Naive B cell (primary cell): ENCODE results near the gene ATXN2L. TPM values are rescaled to one million over a fixed set of nuclear protein-coding genes. Genes with fewer than 3 reads are reported as not detected.

ENCODE experiments used
- ATAC-seq, 2 donors: fragments of 150-1000 bp; cut with Tn5 transposase; 2 replicates each; pipeline ENCODE4 v1.10.0; 2021; ENCODE audit warnings: low read depth in 2 of 2, mild to moderate bottlenecking in 2 of 2, moderate library complexity in 2 of 2
- DNase-seq: peaks from one replicate; pipeline ENCODE4 v3.0.0; 2022
- H3K27ac Mint-ChIP-seq, 6 donors: one replicate each; pipeline ENCODE4 v1.8.0; 2020 to 2022; ENCODE audit warnings: mild to moderate bottlenecking in 6 of 6, mixed read lengths in 6 of 6, moderate library complexity in 5 of 6, inconsistent platforms in 2 of 6
- H3K27me3 Mint-ChIP-seq, 3 donors: one replicate each; pipeline ENCODE4 v1.8.0; 2021 to 2022; ENCODE audit warnings: mixed read lengths in 3 of 3, mild to moderate bottlenecking in 1 of 3
- H3K36me3 Mint-ChIP-seq, 2 donors: one replicate each; pipeline ENCODE4 v1.8.0; 2020 to 2022; ENCODE audit warnings: mixed read lengths in 2 of 2, inconsistent platforms in 1 of 2, mild to moderate bottlenecking in 1 of 2
- H3K4me1 Mint-ChIP-seq, 3 donors: one replicate each; pipeline ENCODE4 v1.8.0; 2020 to 2022; ENCODE audit warnings: mixed read lengths in 3 of 3, inconsistent platforms in 1 of 3, mild to moderate bottlenecking in 1 of 3, moderate library complexity in 1 of 3
- H3K4me3 Mint-ChIP-seq, 8 donors: one replicate each; pipeline ENCODE4 v1.8.0; 2020 to 2022; ENCODE audit warnings: mild to moderate bottlenecking in 8 of 8, mixed read lengths in 8 of 8, moderate library complexity in 8 of 8, inconsistent platforms in 2 of 8
- H3K9me3 Mint-ChIP-seq, 7 donors: one replicate each; pipeline ENCODE4 v1.8.0; 2020 to 2022; ENCODE audit warnings: mixed read lengths in 7 of 7, mild to moderate bottlenecking in 5 of 7, inconsistent platforms in 2 of 7, moderate library complexity in 1 of 7
- polyA plus RNA-seq, 6 donors: library from polyadenylated mRNA; unstranded; fragments of 300-500 nt; fragmentation: Illumina TruSeq; gene quantifications; one replicate each; pipeline ENCODE4 v1.2.3, GENCODE V29; 2021; ENCODE audit warnings: low read depth in 6 of 6

The ATXN2L gene
- polyA plus RNA-seq, 6 donors from 2014 or later: 3.6 to 38.2 (median 20.0) TPM

DNA sequence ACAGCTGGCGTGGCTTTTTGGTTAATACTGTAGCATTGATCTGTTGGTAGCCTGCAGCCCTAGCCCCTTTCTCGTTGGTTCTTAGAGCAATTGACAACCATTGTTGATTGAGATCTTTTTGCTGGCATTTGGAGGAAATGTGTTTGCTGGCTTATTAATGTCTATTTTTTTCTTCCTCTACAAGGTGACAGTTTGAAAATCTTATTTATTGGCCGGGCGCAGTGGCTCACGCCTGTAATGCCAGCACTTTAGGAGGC lies 1.8 kb downstream of the ATXN2L start:
- H3K9me3 Mint-ChIP-seq: no peaks in the 10 kb centered on the region
- peak overlapping the region; percentile 98 to 100 (median 99) for H3K27ac Mint-ChIP-seq
- ATAC-seq (no peak), DNase-seq (no peak)
- peaks cover 9 to 14% of the 10 kb centered on the region in 2 donors for H3K36me3 Mint-ChIP-seq
- H3K27me3 Mint-ChIP-seq: no peaks in the 10 kb centered on the region
- peak overlapping the region; percentile 97 to 100 (median 98) for H3K4me3 Mint-ChIP-seq
- H3K4me1 Mint-ChIP-seq: peaks cover 26 to 44% (median 36%) of the 10 kb centered on the region in 3 donors

DNA sequence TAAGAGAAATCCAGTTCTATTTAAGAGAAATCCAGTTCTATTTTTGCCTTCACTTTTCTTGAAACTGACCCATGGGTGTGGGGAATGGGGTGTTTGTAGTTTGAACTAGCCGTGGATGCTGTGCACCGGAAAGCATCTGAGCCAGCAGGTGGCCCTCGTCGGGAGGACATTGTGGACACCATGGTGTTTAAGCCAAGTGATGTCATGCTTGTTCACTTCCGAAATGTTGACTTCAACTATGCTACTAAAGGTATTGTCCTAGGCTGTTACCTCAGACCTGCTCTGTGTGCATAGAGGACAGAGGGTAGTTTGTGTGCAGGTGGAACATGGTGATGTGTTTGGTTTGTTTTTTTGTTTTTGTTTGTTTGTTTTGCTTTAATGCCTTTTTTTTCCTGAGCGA lies 3.3 kb downstream of the ATXN2L start:
- H3K36me3 Mint-ChIP-seq: peaks cover 9 to 14% of the 10 kb centered on the region in 2 donors
- peaks cover 22 to 44% (median 36%) of the 10 kb centered on the region in 3 donors for H3K4me1 Mint-ChIP-seq
- no peak for DNase-seq
- no peaks in the 10 kb centered on the region for H3K27me3 Mint-ChIP-seq
- H3K9me3 Mint-ChIP-seq: no peaks in the 10 kb centered on the region
- no peak for ATAC-seq
- H3K4me3 Mint-ChIP-seq: peak overlapping the region in 7 of 8 donors; percentile 2 to 100 (median 54)
- H3K27ac Mint-ChIP-seq: peak overlapping the region in 3 of 6 donors; percentile 10 to 76 (median 66)

DNA sequence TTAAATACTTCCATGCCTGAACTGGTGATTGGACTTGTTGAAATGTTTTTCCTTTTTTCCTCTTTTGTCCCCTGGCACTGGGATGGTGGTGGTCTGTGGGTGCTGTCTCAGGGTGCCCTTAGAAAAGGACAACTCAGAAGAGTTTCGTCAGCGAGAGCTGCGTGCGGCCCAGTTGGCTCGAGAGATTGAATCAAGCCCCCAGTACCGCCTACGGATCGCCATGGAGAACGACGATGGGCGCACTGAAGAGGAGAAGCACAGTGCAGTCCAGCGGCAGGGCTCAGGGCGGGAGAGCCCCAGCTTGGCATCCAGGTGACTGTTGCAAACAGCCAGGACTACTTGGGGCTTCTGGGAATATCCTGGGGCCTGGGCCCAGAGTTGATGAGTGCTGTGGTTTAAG lies 6.9 kb downstream of the ATXN2L start:
- no peaks in the 10 kb centered on the region for H3K27me3 Mint-ChIP-seq
- H3K4me1 Mint-ChIP-seq: peaks cover 20 to 37% (median 25%) of the 10 kb centered on the region in 3 donors
- H3K4me3 Mint-ChIP-seq: peak overlapping the region in 1 of 8 donors; percentile 18
- DNase-seq (no peak), ATAC-seq (no peak)
- peaks cover 28 to 33% of the 10 kb centered on the region in 2 donors for H3K36me3 Mint-ChIP-seq
- H3K27ac Mint-ChIP-seq: no peak overlapping the region
- no peaks in the 10 kb centered on the region for H3K9me3 Mint-ChIP-seq

DNA sequence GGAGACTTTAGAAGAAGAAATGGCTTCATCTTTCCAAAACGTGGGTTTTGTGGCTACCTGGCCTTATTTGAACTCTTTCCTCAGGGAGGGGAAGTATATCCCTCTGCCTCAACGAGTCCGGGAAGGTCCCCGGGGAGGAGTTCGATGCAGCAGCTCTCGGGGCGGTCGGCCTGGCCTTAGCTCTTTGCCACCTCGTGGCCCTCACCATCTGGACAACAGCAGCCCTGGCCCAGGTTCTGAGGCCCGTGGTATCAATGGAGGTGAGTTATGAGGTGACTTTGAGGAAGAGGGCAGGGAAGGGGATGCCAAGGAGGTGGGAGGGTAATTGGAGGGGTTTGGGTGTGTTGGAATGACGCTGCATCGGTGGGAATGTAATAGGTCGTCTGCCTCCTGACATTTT lies 7.7 kb downstream of the ATXN2L start:
- Mint-ChIP-seq H3K4me1 (peaks cover 12 to 29% (median 21%) of the 10 kb centered on the region in 3 donors), H3K27me3 (no peaks in the 10 kb centered on the region), H3K36me3 (peaks cover 28 to 40% of the 10 kb centered on the region in 2 donors), H3K27ac (peak overlapping the region in 1 of 6 donors; percentile 55), H3K4me3 (no peak overlapping the region), H3K9me3 (no peaks in the 10 kb centered on the region)
- ATAC-seq (no peak), DNase-seq (no peak)

DNA sequence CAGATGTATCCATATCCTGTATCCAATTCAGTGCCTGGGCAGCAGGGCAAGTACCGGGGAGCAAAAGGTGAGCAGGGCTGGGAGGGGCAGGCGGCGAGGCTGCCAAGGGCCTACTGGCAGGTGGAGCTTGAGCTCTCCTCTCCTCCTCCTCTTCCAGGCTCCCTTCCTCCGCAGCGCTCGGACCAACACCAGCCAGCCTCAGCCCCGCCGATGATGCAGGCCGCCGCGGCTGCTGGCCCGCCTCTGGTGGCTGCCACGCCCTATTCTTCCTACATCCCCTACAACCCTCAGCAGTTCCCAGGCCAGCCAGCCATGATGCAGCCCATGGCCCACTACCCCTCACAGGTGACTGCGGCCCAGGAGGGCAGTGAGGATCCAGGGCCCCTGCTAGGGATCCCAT lies 11.6 kb downstream of the ATXN2L start:
- Mint-ChIP-seq H3K4me1 (peaks cover 0 to 18% (median 11%) of the 10 kb centered on the region in 3 donors), H3K4me3 (no peak overlapping the region), H3K27ac (no peak overlapping the region), H3K27me3 (no peaks in the 10 kb centered on the region), H3K36me3 (peaks cover 22 to 42% of the 10 kb centered on the region in 2 donors), H3K9me3 (no peaks in the 10 kb centered on the region)
- DNase-seq: no peak
- no peak for ATAC-seq

DNA sequence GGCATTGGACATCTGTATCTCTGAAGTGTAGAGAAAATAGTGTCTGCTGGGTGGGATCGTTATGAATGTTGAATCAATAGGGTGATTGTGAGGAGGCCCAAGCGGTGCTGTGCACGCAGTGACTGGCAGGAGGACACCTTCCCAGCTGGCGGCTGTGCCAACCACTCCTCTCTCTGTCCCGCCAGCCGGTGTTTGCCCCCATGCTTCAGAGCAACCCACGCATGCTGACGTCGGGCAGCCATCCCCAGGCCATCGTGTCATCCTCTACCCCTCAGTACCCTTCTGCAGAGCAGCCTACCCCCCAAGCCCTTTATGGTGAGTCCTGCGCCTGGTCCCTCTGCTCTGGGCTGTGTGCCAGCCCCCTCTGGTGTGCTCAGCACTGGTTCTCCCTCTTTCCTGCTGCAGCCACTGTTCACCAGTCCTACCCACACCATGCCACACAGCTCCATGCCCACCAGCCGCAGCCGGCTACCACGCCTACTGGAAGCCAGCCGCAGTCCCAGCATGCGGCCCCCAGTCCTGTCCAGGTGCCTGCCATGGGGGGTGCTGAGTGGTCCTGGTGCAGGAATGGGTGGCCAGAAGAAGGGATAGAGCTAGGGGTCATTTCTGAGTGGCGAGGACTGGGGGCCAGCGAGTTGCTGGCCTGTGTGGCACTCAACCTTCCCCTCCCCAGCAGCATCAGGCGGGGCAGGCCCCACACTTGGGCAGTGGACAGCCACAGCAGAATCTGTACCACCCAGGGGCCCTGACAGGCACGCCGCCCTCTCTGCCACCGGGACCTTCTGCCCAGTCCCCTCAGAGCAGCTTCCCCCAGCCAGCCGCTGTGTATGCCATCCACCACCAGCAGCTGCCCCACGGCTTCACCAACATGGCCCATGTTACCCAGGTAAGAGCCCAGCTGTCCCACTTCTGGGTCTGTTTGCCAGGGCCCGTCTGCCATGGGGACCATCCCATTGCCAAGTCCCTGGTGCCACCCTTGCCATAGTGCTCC lies 12.4 kb downstream of the ATXN2L start:
- Mint-ChIP-seq H3K27ac (peak overlapping the region in 3 of 6 donors; percentile 19 to 61 (median 41)), H3K36me3 (peaks cover 22 to 42% of the 10 kb centered on the region in 2 donors), H3K4me1 (peaks cover 0 to 18% (median 8%) of the 10 kb centered on the region in 3 donors), H3K9me3 (no peaks in the 10 kb centered on the region), H3K27me3 (no peaks in the 10 kb centered on the region), H3K4me3 (peak overlapping the region in 1 of 8 donors; percentile 29)
- DNase-seq (no peak), ATAC-seq (no peak)

DNA sequence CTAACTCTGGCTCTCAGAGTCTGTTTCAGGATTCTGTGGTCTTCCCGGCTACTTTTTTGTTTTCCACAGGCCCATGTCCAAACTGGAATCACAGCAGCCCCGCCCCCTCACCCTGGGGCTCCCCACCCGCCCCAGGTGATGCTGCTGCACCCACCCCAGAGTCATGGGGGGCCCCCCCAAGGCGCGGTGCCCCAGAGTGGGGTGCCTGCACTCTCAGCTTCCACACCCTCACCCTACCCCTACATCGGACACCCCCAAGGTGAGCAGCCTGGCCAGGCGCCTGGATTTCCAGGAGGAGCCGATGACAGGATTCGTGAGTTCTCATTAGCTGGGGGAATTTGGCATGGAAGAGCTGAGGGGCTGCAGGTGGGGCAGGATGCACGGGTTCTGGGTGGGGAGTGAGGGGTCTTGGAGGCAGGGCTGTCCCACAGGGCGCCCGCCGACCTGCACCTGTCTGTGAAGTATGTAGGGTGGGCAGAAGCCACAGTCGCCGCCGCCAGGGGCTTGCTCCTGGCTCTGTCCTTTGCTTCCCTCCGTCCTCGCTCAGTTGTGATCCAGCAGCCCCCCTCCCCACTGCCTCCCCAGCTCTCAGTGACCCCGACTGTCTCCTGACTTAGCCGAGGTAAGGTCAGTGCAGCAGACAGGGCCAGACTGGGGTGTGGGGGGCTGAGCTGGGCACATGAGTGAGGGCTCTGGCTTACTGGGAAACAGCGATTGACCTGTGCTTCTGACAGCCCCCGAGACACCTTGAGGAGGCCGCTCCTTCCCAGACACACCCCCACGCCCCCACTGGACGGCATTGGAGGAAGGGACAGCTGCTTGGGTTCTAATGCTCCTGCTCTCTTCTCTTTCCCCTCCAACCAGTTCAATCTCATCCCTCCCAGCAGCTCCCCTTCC lies 13.3 kb downstream of the ATXN2L start:
- no peak for DNase-seq
- H3K27me3 Mint-ChIP-seq: no peaks in the 10 kb centered on the region
- H3K4me1 Mint-ChIP-seq: peaks cover 0 to 18% (median 8%) of the 10 kb centered on the region in 3 donors
- peaks cover 22 to 42% of the 10 kb centered on the region in 2 donors for H3K36me3 Mint-ChIP-seq
- peak overlapping the region in 1 of 6 donors; percentile 47 for H3K27ac Mint-ChIP-seq
- no peak for ATAC-seq
- H3K4me3 Mint-ChIP-seq: no peak overlapping the region
- H3K9me3 Mint-ChIP-seq: no peaks in the 10 kb centered on the region

DNA sequence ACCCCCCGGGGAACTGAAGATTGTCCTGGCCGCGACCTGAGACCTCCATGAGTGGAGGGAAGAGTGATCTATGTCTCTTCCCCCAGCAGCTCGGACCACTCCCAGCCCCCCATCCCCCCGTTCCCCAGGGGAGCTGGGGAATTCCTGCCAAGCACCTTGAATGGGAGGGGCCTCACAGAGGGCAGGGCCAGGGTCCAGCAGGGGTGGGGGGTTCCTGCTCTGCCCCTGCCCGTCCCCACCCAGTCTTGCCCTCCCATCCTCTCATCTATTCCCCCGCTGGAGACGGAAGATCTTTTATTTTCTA lies 13.9 kb downstream of the ATXN2L start:
- Mint-ChIP-seq H3K36me3 (peaks cover 22 to 42% of the 10 kb centered on the region in 2 donors), H3K4me3 (no peak overlapping the region), H3K27me3 (no peaks in the 10 kb centered on the region), H3K27ac (peak overlapping the region in 1 of 6 donors; percentile 47), H3K9me3 (no peaks in the 10 kb centered on the region), H3K4me1 (peaks cover 0 to 18% (median 8%) of the 10 kb centered on the region in 3 donors)
- ATAC-seq: no peak
- DNase-seq: no peak

DNA sequence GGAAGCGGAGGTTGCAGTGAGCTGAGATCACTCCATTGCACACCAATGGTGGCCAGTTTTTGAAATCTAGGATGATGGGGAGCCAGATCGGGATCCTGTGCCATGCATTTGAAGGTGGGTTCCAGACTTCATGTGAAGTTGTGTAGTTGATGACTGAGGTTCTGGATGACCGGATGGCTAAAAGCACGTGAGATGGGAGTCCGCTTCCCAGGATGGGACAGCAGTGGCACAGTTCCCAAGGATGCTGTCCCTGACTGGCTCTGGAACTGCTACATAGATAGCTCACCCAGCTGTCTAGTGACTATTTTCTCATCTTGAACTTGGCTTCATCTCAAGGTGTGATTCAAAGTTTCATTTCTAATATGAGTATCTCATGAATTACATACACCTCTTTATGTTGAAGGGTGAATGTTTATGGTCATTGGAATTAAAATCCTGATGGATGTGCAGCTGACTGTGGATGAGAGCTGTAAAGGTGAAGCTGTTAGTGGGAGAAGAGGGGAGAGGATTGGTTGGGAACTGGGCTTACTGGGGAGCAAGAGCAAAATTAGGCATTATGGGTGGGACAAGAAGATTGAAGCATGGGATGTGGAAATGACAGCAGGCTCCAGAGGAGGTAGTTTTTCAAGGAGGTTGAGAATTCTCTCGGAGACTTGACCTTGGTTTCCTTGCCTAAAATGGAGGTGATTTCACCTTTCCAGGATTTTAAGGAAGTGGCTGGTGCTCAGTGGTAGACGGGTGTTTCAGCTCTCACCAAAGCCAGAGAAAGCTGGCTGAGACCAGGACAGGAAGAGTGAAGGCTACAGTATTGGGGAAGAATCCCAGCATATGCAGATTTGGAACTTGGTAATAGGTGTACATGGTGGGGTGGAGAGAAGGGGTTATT lies 15.1 kb downstream of the ATXN2L start:
- ATAC-seq: no peak
- no peak overlapping the region for H3K4me3 Mint-ChIP-seq
- no peaks in the 10 kb centered on the region for H3K9me3 Mint-ChIP-seq
- H3K27ac Mint-ChIP-seq: peak overlapping the region; percentile 65 to 92 (median 76)
- H3K4me1 Mint-ChIP-seq: peaks cover 0 to 13% (median 9%) of the 10 kb centered on the region in 3 donors
- H3K27me3 Mint-ChIP-seq: no peaks in the 10 kb centered on the region
- peaks cover 14 to 35% of the 10 kb centered on the region in 2 donors for H3K36me3 Mint-ChIP-seq
- DNase-seq: no peak

DNA sequence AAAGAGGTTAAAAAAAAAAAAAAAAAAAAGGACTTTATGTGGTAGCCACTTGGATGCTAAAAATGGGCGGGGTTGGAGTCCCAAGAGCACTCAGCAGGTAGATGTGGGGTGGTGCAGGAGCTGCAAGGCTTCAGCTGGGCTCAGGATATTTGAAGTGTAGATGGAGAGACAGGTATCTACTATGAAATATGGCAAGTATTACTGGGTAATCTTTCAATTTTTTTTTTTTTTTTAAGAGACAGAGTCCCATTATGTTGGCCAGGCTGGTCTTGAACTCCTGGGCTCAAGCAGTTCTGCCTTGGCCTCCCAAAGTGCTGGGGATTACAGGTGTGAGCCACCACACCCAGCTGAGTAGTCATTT lies 15.7 kb downstream of the ATXN2L start:
- DNase-seq: no peak
- H3K27me3 Mint-ChIP-seq: no peaks in the 10 kb centered on the region
- no peak for ATAC-seq
- H3K4me3 Mint-ChIP-seq: no peak overlapping the region
- no peaks in the 10 kb centered on the region for H3K9me3 Mint-ChIP-seq
- H3K36me3 Mint-ChIP-seq: peaks cover 11 to 32% of the 10 kb centered on the region in 2 donors
- H3K4me1 Mint-ChIP-seq: peaks cover 0 to 13% (median 8%) of the 10 kb centered on the region in 3 donors
- H3K27ac Mint-ChIP-seq: peak overlapping the region; percentile 65 to 92 (median 76)

DNA sequence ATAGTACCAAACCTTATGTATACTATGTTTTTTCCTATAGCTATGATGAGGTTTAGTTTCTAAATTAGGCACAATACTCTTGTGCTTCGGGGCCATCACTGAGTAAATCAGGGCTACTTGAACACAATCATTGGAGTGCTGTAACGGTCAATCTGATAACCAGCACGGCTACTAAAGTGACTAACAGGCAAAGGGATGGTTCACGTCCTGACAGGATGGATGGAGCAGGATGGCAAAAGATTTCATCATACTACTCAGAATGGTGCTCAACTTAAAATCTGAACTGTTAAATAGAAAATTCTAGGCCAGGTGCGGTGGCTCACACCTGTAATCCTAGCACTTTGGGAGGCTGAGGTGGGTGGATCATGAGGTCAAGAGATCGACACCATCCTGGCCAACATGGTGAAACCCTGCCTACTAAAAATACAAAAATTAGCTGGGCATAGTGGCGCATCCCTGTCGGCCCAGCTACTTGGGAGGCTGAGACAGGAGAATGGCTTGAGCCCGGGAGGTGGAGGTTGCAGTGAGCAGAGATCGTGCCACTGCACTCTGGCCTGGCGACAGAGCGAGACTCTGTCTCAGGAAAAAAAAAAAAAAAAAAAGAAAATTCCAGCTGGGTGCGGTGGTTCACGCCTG lies 16.3 kb downstream of the ATXN2L start:
- Mint-ChIP-seq H3K4me3 (no peak overlapping the region), H3K27ac (peak overlapping the region in 1 of 6 donors; percentile 77)
- no peak for ATAC-seq

DNA sequence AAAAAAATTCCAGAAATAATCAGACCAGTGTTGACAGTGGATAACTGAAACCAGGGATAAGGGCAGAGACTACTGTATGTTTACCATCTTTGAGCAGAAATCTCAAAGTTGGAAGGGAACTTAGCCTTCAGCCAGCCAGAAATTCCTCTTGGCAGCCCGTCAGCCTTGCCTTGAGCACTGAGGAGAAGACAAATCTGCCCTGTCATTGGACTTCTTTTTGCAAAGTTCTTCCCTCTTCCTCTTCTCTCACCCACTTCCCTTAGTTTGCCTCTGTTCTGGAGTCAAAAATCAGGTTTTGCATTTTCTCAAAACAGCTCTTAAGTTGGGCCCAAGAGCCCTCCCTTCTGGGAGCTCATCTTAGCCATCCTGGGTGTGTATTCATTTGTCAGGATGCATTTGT lies 17.1 kb downstream of the ATXN2L start:
- H3K4me3 Mint-ChIP-seq: peak overlapping the region in 1 of 8 donors; percentile 0
- peak overlapping the region in 2 of 6 donors; percentile 28 to 42 for H3K27ac Mint-ChIP-seq
- H3K9me3 Mint-ChIP-seq: no peaks in the 10 kb centered on the region
- no peaks in the 10 kb centered on the region for H3K27me3 Mint-ChIP-seq
- ATAC-seq: no peak
- H3K36me3 Mint-ChIP-seq: peaks cover 8 to 23% of the 10 kb centered on the region in 2 donors
- DNase-seq: no peak
- H3K4me1 Mint-ChIP-seq: peaks cover 6 to 20% (median 15%) of the 10 kb centered on the region in 3 donors

More for the DNA sequence above, 16.3 kb downstream of the ATXN2L start:
- Mint-ChIP-seq H3K9me3 (no peaks in the 10 kb centered on the region), H3K36me3 (peaks cover 8 to 29% of the 10 kb centered on the region in 2 donors), H3K27me3 (no peaks in the 10 kb centered on the region), H3K4me1 (peaks cover 0 to 12% (median 8%) of the 10 kb centered on the region in 3 donors)
- no peak for DNase-seq
